DMS79 treated with DMSO at 0.1 percent for 48 hours (cell line): ENCODE measurements around the gene KLK10.

ENCODE experiments used
- DNase-seq: peaks from one replicate; lab custom pipeline; 2025; lab: John Stamatoyannopoulos, UW

KLK10 gene

DNA sequence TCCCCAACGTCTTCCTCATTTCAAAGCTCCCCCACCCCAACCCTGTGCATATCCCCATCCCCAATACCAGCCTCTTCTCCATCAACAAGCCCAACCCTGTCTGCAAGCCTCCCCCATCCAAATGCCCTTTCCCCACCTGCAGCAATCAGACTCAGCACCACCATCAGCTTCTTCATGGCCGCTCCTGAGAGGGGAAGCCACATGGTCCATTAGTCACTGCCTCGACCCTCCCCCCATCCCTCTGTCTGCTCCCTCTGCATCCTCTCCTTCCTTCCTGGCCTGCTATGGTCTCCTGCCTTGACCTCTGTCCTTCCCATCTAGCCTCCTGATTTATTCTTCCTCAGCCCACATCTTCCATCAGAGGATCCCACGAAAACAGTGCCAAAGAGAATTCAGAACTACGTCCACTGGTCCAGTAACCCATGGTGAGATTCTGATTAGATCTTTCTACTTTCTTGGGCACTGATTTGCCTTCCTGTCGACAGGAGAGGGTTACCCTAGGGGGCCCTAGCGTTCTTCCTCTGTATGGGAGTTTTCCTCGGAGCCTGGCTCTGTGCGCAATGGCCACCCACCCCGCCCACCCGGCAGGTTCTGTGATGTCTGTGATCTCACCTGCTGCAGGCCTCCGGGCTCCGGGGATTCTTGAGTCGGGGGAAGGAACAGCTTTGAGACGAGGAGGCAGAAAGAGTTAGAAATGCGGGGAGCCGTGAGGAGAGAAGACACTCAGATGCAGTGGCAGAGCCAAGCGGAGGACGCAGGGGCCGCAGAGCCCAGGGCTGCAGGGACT is 51.4 kb downstream of the KLK10 start:
- DNase-seq: no peak

- DNase-seq: no peak
These were observed 55.2 kb downstream of the KLK10 start for GRCh38 chr19:50964266-50964665.

- DNase-seq: no peak
These were observed 56.1 kb downstream of the KLK10 start for GRCh38 chr19:50963381-50963780.
